GM23248 (cell line): ENCODE measurements around the gene CCDC28A.

ENCODE experiments used
- EZH2 ChIP-seq: fragments of 200-600 bp; sonication (generic); IDR thresholded peaks from 2 replicates; pipeline ENCODE4 v1.6.1; 2018; ENCODE audit warnings: antibody characterized with exemption, mild to moderate bottlenecking; ENCODE audit not compliant: insufficient read depth, poor library complexity, severe bottlenecking
- EZH2phosphoT487 ChIP-seq: fragments of 200-600 bp; sonication (generic); IDR thresholded peaks from 2 replicates; pipeline ENCODE4 v1.6.1; 2018; ENCODE audit warnings: antibody characterized with exemption, moderate library complexity, mild to moderate bottlenecking, low read depth; ENCODE audit not compliant: insufficient read depth

- TF ChIP-seq EZH2phosphoT487 (no peak), EZH2 (no peak)
These were observed 58.6 kb downstream of the CCDC28A start for GRCh38 chr6:138832182-138832581.
